ENCODE measurements around the gene PRKCI. TPM values are rescaled to one million over a fixed set of nuclear protein-coding genes. Genes with fewer than 3 reads are reported as not detected.
A peak's percentile ranks its signal among the peaks of the same experiment; 100 is the strongest.
"Not testable (repeated sequence)": the region's sequence is repeated elsewhere in the genome, so short reads cannot be mapped to it uniquely, and the experiment has no call there.

The PRKCI gene
- total RNA-seq, 2 donors from 2014 or later, result 24.5 to 34.0 TPM

GRCh38 chr3:170259907-170260306 is 37.7 kb downstream of the PRKCI start:
- ATAC-seq (peak in 1 of 2 donors; percentile 20), DNase-seq (ENCODE audit: low spot score in 2 of 2) (no peak)
- peaks cover 6 to 10% of the 10 kb centered on the region in 2 donors for H3K9me3 Mint-ChIP-seq
- peaks cover 19 to 22% of the 10 kb centered on the region in 2 donors for H3K36me3 Mint-ChIP-seq
- peak overlapping the region in 1 of 2 donors; percentile 39 for H3K27ac Mint-ChIP-seq

- Mint-ChIP-seq H3K36me3 (peaks cover 0 to 5% of the 10 kb centered on the region in 2 donors), H3K9me3 (no peaks in the 10 kb centered on the region), H3K27ac (no peak overlapping the region)
- no peak for ATAC-seq
- no peak for DNase-seq (ENCODE audit: low spot score in 2 of 2)
Observed at GRCh38 chr3:170267793-170268192, 45.6 kb downstream of the PRKCI start.

GRCh38 chr3:170269673-170270254 is 47.5 kb downstream of the PRKCI start:
- peak overlapping the region in 1 of 2 donors; percentile 14 for H3K27ac Mint-ChIP-seq
- ATAC-seq; DNase-seq (ENCODE audit: low spot score in 2 of 2); H3K36me3 Mint-ChIP-seq; H3K9me3 Mint-ChIP-seq: not testable (repeated sequence)

GRCh38 chr3:170270282-170270881 is 48.2 kb downstream of the PRKCI start:
- H3K9me3 Mint-ChIP-seq, result no peaks in the 10 kb centered on the region
- ATAC-seq (no peak), DNase-seq (ENCODE audit: low spot score in 2 of 2) (no peak)
- peaks cover 0 to 5% of the 10 kb centered on the region in 2 donors for H3K36me3 Mint-ChIP-seq
- no peak overlapping the region for H3K27ac Mint-ChIP-seq

- no peak overlapping the region for H3K27ac Mint-ChIP-seq
- H3K36me3 Mint-ChIP-seq, result peaks cover 21 to 24% of the 10 kb centered on the region in 2 donors
- DNase-seq (ENCODE audit: low spot score in 2 of 2) (no peak), ATAC-seq (peak in 1 of 2 donors; percentile 35)
- no peaks in the 10 kb centered on the region for H3K9me3 Mint-ChIP-seq
Observed at GRCh38 chr3:170274641-170275040, 52.4 kb downstream of the PRKCI start.

GRCh38 chr3:170275832-170276231 is 53.6 kb downstream of the PRKCI start:
- no peak for ATAC-seq
- Mint-ChIP-seq H3K9me3 (no peaks in the 10 kb centered on the region), H3K27ac (peak overlapping the region in 1 of 2 donors; percentile 77), H3K36me3 (peaks cover 21 to 24% of the 10 kb centered on the region in 2 donors)
- no peak for DNase-seq (ENCODE audit: low spot score in 2 of 2)

GRCh38 chr3:170277311-170277710 is 55.1 kb downstream of the PRKCI start:
- peak overlapping the region in 1 of 2 donors; percentile 85 for H3K27ac Mint-ChIP-seq
- peaks cover 20 to 21% of the 10 kb centered on the region in 2 donors for H3K36me3 Mint-ChIP-seq
- DNase-seq (ENCODE audit: low spot score in 2 of 2); H3K9me3 Mint-ChIP-seq: not testable (repeated sequence)
- peak; percentile 28 to 35 for ATAC-seq

GRCh38 chr3:170277833-170278580 is 55.8 kb downstream of the PRKCI start:
- peaks cover 20 to 21% of the 10 kb centered on the region in 2 donors for H3K36me3 Mint-ChIP-seq
- H3K27ac Mint-ChIP-seq, result peak overlapping the region; percentile 6 to 85
- H3K9me3 Mint-ChIP-seq, result no peaks in the 10 kb centered on the region
- no peak for DNase-seq (ENCODE audit: low spot score in 2 of 2)
- peak in 1 of 2 donors; percentile 44 for ATAC-seq

- DNase-seq (ENCODE audit: low spot score in 2 of 2) (no peak), ATAC-seq (no peak)
- H3K36me3 Mint-ChIP-seq, result peaks cover 20 to 21% of the 10 kb centered on the region in 2 donors
- H3K27ac Mint-ChIP-seq, result peak overlapping the region in 1 of 2 donors; percentile 85
- no peaks in the 10 kb centered on the region for H3K9me3 Mint-ChIP-seq
Observed at GRCh38 chr3:170278627-170279026, 56.4 kb downstream of the PRKCI start.

GRCh38 chr3:170290194-170290593 is 68.0 kb downstream of the PRKCI start:
- H3K9me3 Mint-ChIP-seq, result no peaks in the 10 kb centered on the region
- DNase-seq (ENCODE audit: low spot score in 2 of 2), result no peak
- ATAC-seq, result no peak
- H3K36me3 Mint-ChIP-seq, result no peaks in the 10 kb centered on the region
- no peak overlapping the region for H3K27ac Mint-ChIP-seq

- H3K27ac Mint-ChIP-seq, result no peak overlapping the region
- no peak for DNase-seq (ENCODE audit: low spot score in 2 of 2)
- H3K9me3 Mint-ChIP-seq, result no peaks in the 10 kb centered on the region
- no peaks in the 10 kb centered on the region for H3K36me3 Mint-ChIP-seq
- ATAC-seq, result no peak
Observed at GRCh38 chr3:170295586-170295985, 73.4 kb downstream of the PRKCI start.

GRCh38 chr3:170296703-170297102 is 74.5 kb downstream of the PRKCI start:
- no peaks in the 10 kb centered on the region for H3K36me3 Mint-ChIP-seq
- DNase-seq (ENCODE audit: low spot score in 2 of 2) (no peak), ATAC-seq (no peak)
- H3K27ac Mint-ChIP-seq, result no peak overlapping the region
- no peaks in the 10 kb centered on the region for H3K9me3 Mint-ChIP-seq

- ATAC-seq (no peak), DNase-seq (ENCODE audit: low spot score in 2 of 2) (no peak)
- Mint-ChIP-seq H3K36me3 (no peaks in the 10 kb centered on the region), H3K9me3 (no peaks in the 10 kb centered on the region), H3K27ac (no peak overlapping the region)
Observed at GRCh38 chr3:170301405-170301804, 79.2 kb downstream of the PRKCI start.

GRCh38 chr3:170302008-170302407 is 79.8 kb downstream of the PRKCI start:
- no peak overlapping the region for H3K27ac Mint-ChIP-seq
- H3K9me3 Mint-ChIP-seq, result no peaks in the 10 kb centered on the region
- ATAC-seq (no peak), DNase-seq (ENCODE audit: low spot score in 2 of 2) (no peak)
- no peaks in the 10 kb centered on the region for H3K36me3 Mint-ChIP-seq

GRCh38 chr3:170306015-170306414 is 83.8 kb downstream of the PRKCI start:
- Mint-ChIP-seq H3K27ac (no peak overlapping the region), H3K36me3 (no peaks in the 10 kb centered on the region), H3K9me3 (no peaks in the 10 kb centered on the region)
- ATAC-seq, result no peak
- no peak for DNase-seq (ENCODE audit: low spot score in 2 of 2)

GRCh38 chr3:170307671-170308405 is 85.6 kb downstream of the PRKCI start:
- H3K27ac Mint-ChIP-seq, result no peak overlapping the region

GRCh38 chr3:170309046-170309445 is 86.8 kb downstream of the PRKCI start:
- no peaks in the 10 kb centered on the region for H3K36me3 Mint-ChIP-seq
- no peak overlapping the region for H3K27ac Mint-ChIP-seq
- DNase-seq (ENCODE audit: low spot score in 2 of 2), result no peak
- no peak for ATAC-seq
- H3K9me3 Mint-ChIP-seq, result no peaks in the 10 kb centered on the region

More at GRCh38 chr3:170307671-170308405, 85.6 kb downstream of the PRKCI start:
- H3K9me3 Mint-ChIP-seq, result no peaks in the 10 kb centered on the region
- ATAC-seq (no peak), DNase-seq (ENCODE audit: low spot score in 2 of 2) (no peak)
- no peaks in the 10 kb centered on the region for H3K36me3 Mint-ChIP-seq
